IMR-90 (cell line): Measurements from ENCODE around the gene PRKCSH.

Source experiments
- BHLHE40 ChIP-seq: fragments of 150-350 bp; IDR thresholded peaks from 2 replicates; pipeline ENCODE4 v1.6.1; 2016; ENCODE audit warnings: mild to moderate bottlenecking, low read depth, low read length
- CEBPB ChIP-seq: IDR thresholded peaks from 2 replicates; pipeline ENCODE4 v1.6.1; 2012; ENCODE audit warnings: low read depth, low read length, improper control_type of control experiment
- MAFK ChIP-seq: IDR thresholded peaks from 2 replicates; pipeline ENCODE4 v1.6.1; 2012; ENCODE audit warnings: low read depth, low read length, improper control_type of control experiment
- MAZ ChIP-seq: IDR thresholded peaks from 2 replicates; pipeline ENCODE4 v1.6.1; 2012; ENCODE audit warnings: low read depth, mild to moderate bottlenecking, low read length, improper control_type of control experiment, moderate library complexity, borderline replicate concordance
- POLR2A ChIP-seq: IDR thresholded peaks from 2 replicates; pipeline ENCODE4 v1.6.1; 2012; ENCODE audit warnings: mild to moderate bottlenecking, low read depth, low read length
- RAD21 ChIP-seq: IDR thresholded peaks from 2 replicates; pipeline ENCODE4 v1.6.1; 2012; ENCODE audit warnings: low read length, improper control_type of control experiment
- RFX5 ChIP-seq: IDR thresholded peaks from 2 replicates; pipeline ENCODE4 v1.8.0; 2012; ENCODE audit warnings: low read depth, mild to moderate bottlenecking, low read length, moderate library complexity
- TF ChIP-seq, protein P1 (sequence below): conservative IDR thresholded peaks from 2 replicates; pipeline ENCODE4 v1.5.1; 2012; ENCODE audit warnings: mild to moderate bottlenecking, low read depth, low read length, improper control_type of control experiment
- TF ChIP-seq, protein P2 (sequence below): fragments of 150-350 bp; IDR thresholded peaks from 2 replicates; pipeline ENCODE4 v1.6.1; 2017; ENCODE audit warnings: mild to moderate bottlenecking, antibody characterized with exemption, low read length, low read depth

DNA sequence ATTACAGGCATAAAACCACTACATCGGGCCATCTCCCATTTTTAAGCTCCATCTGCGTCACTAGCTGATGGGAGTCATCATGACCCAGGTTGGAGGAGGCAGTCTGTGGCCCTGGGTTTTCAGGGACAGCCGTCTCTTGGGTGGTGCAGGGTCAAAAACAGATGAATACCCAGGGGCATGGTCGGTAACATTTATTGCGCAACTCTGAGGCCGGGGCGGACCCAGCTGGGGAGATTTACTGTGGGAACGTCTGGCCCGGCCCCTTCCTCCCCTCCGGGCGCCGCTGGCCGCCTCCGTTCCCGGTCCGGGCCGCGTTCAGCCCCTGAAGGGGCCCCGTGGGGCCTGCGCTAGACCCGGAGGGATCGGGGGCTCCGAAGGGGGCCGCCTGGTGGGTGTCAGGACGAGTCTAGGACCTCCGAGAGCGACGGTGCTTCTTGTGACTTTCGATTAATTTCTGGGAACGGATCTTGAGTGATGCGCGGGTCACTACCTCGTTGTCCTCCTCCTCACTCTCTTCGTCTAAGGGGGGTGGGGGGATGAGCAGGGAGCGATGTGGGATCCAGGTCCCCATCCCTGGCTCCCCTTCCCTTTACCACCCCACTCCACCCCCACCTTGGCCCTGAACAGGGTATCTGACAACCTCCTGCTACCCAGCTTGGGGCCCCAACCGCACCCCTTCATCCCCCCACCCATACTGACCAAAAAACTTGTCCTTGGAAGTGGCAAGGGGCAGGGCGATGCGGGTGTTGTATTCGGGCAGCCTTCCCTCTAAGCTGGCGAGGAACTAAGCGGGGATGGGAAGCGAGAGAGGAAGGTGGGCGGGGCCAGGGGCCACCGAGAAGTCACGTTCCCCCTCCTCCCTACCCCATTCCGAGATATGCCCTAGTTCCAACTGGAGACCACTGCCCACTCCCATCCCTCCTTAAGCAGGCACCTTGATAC, 14.7 kb upstream of the PRKCSH start:
- TF ChIP-seq, protein P1, sequence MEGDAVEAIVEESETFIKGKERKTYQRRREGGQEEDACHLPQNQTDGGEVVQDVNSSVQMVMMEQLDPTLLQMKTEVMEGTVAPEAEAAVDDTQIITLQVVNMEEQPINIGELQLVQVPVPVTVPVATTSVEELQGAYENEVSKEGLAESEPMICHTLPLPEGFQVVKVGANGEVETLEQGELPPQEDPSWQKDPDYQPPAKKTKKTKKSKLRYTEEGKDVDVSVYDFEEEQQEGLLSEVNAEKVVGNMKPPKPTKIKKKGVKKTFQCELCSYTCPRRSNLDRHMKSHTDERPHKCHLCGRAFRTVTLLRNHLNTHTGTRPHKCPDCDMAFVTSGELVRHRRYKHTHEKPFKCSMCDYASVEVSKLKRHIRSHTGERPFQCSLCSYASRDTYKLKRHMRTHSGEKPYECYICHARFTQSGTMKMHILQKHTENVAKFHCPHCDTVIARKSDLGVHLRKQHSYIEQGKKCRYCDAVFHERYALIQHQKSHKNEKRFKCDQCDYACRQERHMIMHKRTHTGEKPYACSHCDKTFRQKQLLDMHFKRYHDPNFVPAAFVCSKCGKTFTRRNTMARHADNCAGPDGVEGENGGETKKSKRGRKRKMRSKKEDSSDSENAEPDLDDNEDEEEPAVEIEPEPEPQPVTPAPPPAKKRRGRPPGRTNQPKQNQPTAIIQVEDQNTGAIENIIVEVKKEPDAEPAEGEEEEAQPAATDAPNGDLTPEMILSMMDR, result no peak
- TF ChIP-seq POLR2A (no peak), MAFK (no peak), RAD21 (no peak), MAZ (no peak), CEBPB (peak; percentile 93), BHLHE40 (no peak), RFX5 (no peak)
- TF ChIP-seq, protein P2, sequence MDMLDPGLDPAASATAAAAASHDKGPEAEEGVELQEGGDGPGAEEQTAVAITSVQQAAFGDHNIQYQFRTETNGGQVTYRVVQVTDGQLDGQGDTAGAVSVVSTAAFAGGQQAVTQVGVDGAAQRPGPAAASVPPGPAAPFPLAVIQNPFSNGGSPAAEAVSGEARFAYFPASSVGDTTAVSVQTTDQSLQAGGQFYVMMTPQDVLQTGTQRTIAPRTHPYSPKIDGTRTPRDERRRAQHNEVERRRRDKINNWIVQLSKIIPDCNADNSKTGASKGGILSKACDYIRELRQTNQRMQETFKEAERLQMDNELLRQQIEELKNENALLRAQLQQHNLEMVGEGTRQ, result no peak
